Peyer's patch (tissue), 4 donors: ENCODE measurements around the gene ARHGEF38. TPM values are rescaled to one million over a fixed set of nuclear protein-coding genes. Genes with fewer than 3 reads are reported as not detected.

Source experiments
- DNase-seq, 3 donors: peaks; one replicate each; pipeline ENCODE4 v3.0.0-alpha.2; 2017 to 2019
- H3K27ac ChIP-seq, 4 donors: fragments of 200-600 bp; sonication (generic); one replicate each; pipeline ENCODE4 v1.5.1; 2016 to 2019
- H3K27me3 ChIP-seq, 2 donors: fragments of 200-600 bp; sonication (generic); one replicate each; pipeline ENCODE4 v1.5.1; 2019
- H3K36me3 ChIP-seq, 3 donors: fragments of 200-600 bp; sonication (generic); one replicate each; pipeline ENCODE4 v1.5.1; 2016 to 2019
- H3K4me1 ChIP-seq, 4 donors: fragments of 200-600 bp; sonication (generic); one replicate each; pipeline ENCODE4 v1.5.1; 2016 to 2019
- H3K4me3 ChIP-seq, 4 donors: fragments of 200-600 bp; sonication (generic); 1 replicate in 3 of 4; 2 replicates in 1 of 4; pipeline ENCODE4 v1.5.1; 2016 to 2019; ENCODE audit warnings: mild to moderate bottlenecking in 1 of 4
- H3K9me3 ChIP-seq, 4 donors: fragments of 200-600 bp; sonication (generic); one replicate each; pipeline ENCODE4 v1.5.1; 2016 to 2019; ENCODE audit warnings: mild to moderate bottlenecking in 1 of 4
- POLR2A ChIP-seq, 2 donors: fragments of 450-650 bp; IDR thresholded peaks; one replicate each; pipeline ENCODE4 v1.5.1; 2017; ENCODE audit warnings: antibody characterized with exemption in 2 of 2, mild to moderate bottlenecking in 2 of 2, moderate library complexity in 2 of 2
- total RNA-seq, 4 donors: library from RNA; depleted of rRNA; stranded (reverse); fragments of >200 nt; gene quantifications; one replicate each; pipeline ENCODE4 v1.1.0, GENCODE V29; 2016
- TF ChIP-seq, protein P1 (sequence below), 6 experiments: fragments of 450-650 bp in 4 of 6; fragments of 200-600 bp in 2 of 6; sonication (generic) in 1 of 6; IDR thresholded peaks; one replicate each; pipeline ENCODE4 v1.5.1; 2017 to 2019; ENCODE audit warnings: antibody characterized with exemption in 6 of 6, mild to moderate bottlenecking in 3 of 6, moderate library complexity in 1 of 6

The ARHGEF38 gene
- total RNA-seq, 4 donors from 2014 or later: 17.3 to 31.8 (median 25.4) TPM

- Histone ChIP-seq H3K27me3 (no peaks in the 10 kb centered on the region), H3K9me3 (no peaks in the 10 kb centered on the region), H3K4me1 (peaks cover 0 to 5% (median 0%) of the 10 kb centered on the region in 4 donors), H3K4me3 (no peak overlapping the region), H3K36me3 (peaks cover 0 to 3% (median 0%) of the 10 kb centered on the region in 3 donors), H3K27ac (no peak overlapping the region)
- TF ChIP-seq, protein P1, sequence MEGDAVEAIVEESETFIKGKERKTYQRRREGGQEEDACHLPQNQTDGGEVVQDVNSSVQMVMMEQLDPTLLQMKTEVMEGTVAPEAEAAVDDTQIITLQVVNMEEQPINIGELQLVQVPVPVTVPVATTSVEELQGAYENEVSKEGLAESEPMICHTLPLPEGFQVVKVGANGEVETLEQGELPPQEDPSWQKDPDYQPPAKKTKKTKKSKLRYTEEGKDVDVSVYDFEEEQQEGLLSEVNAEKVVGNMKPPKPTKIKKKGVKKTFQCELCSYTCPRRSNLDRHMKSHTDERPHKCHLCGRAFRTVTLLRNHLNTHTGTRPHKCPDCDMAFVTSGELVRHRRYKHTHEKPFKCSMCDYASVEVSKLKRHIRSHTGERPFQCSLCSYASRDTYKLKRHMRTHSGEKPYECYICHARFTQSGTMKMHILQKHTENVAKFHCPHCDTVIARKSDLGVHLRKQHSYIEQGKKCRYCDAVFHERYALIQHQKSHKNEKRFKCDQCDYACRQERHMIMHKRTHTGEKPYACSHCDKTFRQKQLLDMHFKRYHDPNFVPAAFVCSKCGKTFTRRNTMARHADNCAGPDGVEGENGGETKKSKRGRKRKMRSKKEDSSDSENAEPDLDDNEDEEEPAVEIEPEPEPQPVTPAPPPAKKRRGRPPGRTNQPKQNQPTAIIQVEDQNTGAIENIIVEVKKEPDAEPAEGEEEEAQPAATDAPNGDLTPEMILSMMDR (IDR thresholded peaks at IDR 0.05): no peak
- TF ChIP-seq POLR2A (IDR thresholded peaks at IDR 0.05): no peak
- DNase-seq: no peak
Observed at GRCh38 chr4:105630670-105631655, 78.5 kb downstream of the ARHGEF38 start.

- no peaks in the 10 kb centered on the region for H3K27me3 ChIP-seq
- DNase-seq: no peak
- H3K4me3 ChIP-seq: no peak overlapping the region
- H3K9me3 ChIP-seq: no peaks in the 10 kb centered on the region
- no peak overlapping the region for H3K27ac ChIP-seq
- peaks cover 0 to 3% (median 0%) of the 10 kb centered on the region in 3 donors for H3K36me3 ChIP-seq
- no peak for TF ChIP-seq POLR2A (IDR thresholded peaks at IDR 0.05)
- TF ChIP-seq, protein P1 (IDR thresholded peaks at IDR 0.05): peak in 2 of 6 experiments; percentile 31 to 45
- peaks cover 0 to 5% (median 0%) of the 10 kb centered on the region in 4 donors for H3K4me1 ChIP-seq
Observed at GRCh38 chr4:105631818-105632400, 79.5 kb downstream of the ARHGEF38 start.

DNA sequence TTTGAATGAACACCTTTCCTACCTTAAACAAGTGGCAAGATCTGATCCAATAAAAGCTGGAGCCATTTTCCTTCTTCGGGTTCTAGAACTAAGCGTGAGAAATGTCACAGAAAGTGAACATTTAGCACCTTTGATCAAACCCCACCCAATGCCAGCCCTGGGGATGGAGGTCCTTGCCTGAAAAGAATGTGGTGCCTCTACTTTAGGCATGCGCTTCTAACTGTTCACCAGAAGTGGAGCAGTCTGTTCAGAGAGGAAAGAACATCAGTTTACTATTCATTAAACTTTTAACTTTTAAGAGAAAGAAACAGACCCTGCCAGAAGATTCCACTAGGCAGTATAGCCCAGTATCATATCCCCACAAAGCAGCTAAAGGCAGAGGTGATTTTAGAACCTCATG, 80.2 kb downstream of the ARHGEF38 start:
- peaks cover 0 to 3% (median 0%) of the 10 kb centered on the region in 3 donors for H3K36me3 ChIP-seq
- H3K27ac ChIP-seq: no peak overlapping the region
- H3K9me3 ChIP-seq: no peaks in the 10 kb centered on the region
- no peak for DNase-seq
- H3K27me3 ChIP-seq: no peaks in the 10 kb centered on the region
- no peak overlapping the region for H3K4me3 ChIP-seq
- H3K4me1 ChIP-seq: peaks cover 0 to 8% (median under 1%) of the 10 kb centered on the region in 4 donors
- TF ChIP-seq POLR2A (IDR thresholded peaks at IDR 0.05): no peak
- TF ChIP-seq, protein P1 (IDR thresholded peaks at IDR 0.05): no peak

GRCh38 chr4:105633241-105633640, 80.8 kb downstream of the ARHGEF38 start:
- Histone ChIP-seq H3K36me3 (peaks cover 0 to 3% (median 0%) of the 10 kb centered on the region in 3 donors), H3K27ac (no peak overlapping the region), H3K27me3 (no peaks in the 10 kb centered on the region), H3K4me1 (peaks cover 0 to 13% (median 4%) of the 10 kb centered on the region in 4 donors), H3K4me3 (no peak overlapping the region), H3K9me3 (no peaks in the 10 kb centered on the region)
- DNase-seq: no peak
- TF ChIP-seq, protein P1 (IDR thresholded peaks at IDR 0.05): no peak
- no peak for TF ChIP-seq POLR2A (IDR thresholded peaks at IDR 0.05)

GRCh38 chr4:105634402-105635080, 82.1 kb downstream of the ARHGEF38 start:
- Histone ChIP-seq H3K36me3 (peaks cover 0 to 3% (median 0%) of the 10 kb centered on the region in 3 donors), H3K27ac (no peak overlapping the region), H3K4me1 (peaks cover 0 to 13% (median 4%) of the 10 kb centered on the region in 4 donors), H3K4me3 (no peak overlapping the region), H3K9me3 (no peaks in the 10 kb centered on the region), H3K27me3 (no peaks in the 10 kb centered on the region)
- TF ChIP-seq, protein P1 (IDR thresholded peaks at IDR 0.05): no peak
- no peak for DNase-seq
